H9 (cell line): ENCODE results near the gene UBN1. TPM values are rescaled to one million over a fixed set of nuclear protein-coding genes. Genes with fewer than 3 reads are reported as not detected.

ENCODE experiments used
- DNase-seq: peaks from one replicate; pipeline ENCODE4 v3.0.0-alpha.2; 2017
- H2AFZ ChIP-seq: one replicate; pipeline ENCODE4 v1.6.1; 2013; ENCODE audit warnings: mild to moderate bottlenecking, low read length, control low read depth, moderate library complexity
- H2AK5ac ChIP-seq: 2 replicates; pipeline ENCODE4 v1.6.1; 2013; ENCODE audit warnings: low read length, control low read depth, mixed read lengths; ENCODE audit not compliant: insufficient read length
- H2BK120ac ChIP-seq: one replicate; pipeline ENCODE4 v1.6.1; 2013; ENCODE audit warnings: low read depth, mild to moderate bottlenecking, low read length, control low read depth, inconsistent platforms; ENCODE audit not compliant: poor library complexity, severe bottlenecking
- H2BK12ac ChIP-seq: 2 replicates; pipeline ENCODE4 v1.6.1; 2013; ENCODE audit warnings: low read length, control low read depth, mixed read lengths, low read depth; ENCODE audit not compliant: insufficient read length
- H2BK15ac ChIP-seq: 2 replicates; pipeline ENCODE4 v1.6.1; 2013; ENCODE audit warnings: low read depth, low read length, control low read depth
- H2BK20ac ChIP-seq: one replicate; pipeline ENCODE4 v1.6.1; 2013; ENCODE audit warnings: low read depth, mild to moderate bottlenecking, low read length, control low read depth, inconsistent platforms; ENCODE audit not compliant: poor library complexity, severe bottlenecking
- H2BK5ac ChIP-seq: 2 replicates; pipeline ENCODE4 v1.6.1; 2013; ENCODE audit warnings: low read length, control low read depth, mixed read lengths; ENCODE audit not compliant: insufficient read length
- H3K14ac ChIP-seq: 2 replicates; pipeline ENCODE4 v1.6.1; 2013; ENCODE audit warnings: low read length, control low read depth; ENCODE audit not compliant: insufficient read depth
- H3K18ac ChIP-seq: 2 replicates; pipeline ENCODE4 v1.6.1; 2013; ENCODE audit warnings: low read depth, mild to moderate bottlenecking, mixed read lengths, low read length, control low read depth; ENCODE audit not compliant: insufficient read length
- H3K23ac ChIP-seq: 2 replicates; pipeline ENCODE4 v1.6.1; 2013; ENCODE audit warnings: low read length, control low read depth, mixed read lengths, low read depth; ENCODE audit not compliant: insufficient read length
- H3K23me2 ChIP-seq: 2 replicates; pipeline ENCODE4 v1.6.1; 2013; ENCODE audit warnings: low read depth, mild to moderate bottlenecking, mixed read lengths, low read length, control low read depth; ENCODE audit not compliant: insufficient read length, poor library complexity, severe bottlenecking
- H3K27ac ChIP-seq: 2 replicates; pipeline ENCODE4 v1.5.1; 2013; ENCODE audit warnings: low read length, control low read depth, mixed read lengths, low read depth; ENCODE audit not compliant: insufficient read length
- H3K27me3 ChIP-seq: 2 replicates; pipeline ENCODE4 v1.6.1; 2013; ENCODE audit warnings: low read length, control low read depth, inconsistent platforms; ENCODE audit not compliant: insufficient read depth
- H3K4ac ChIP-seq: 2 replicates; pipeline ENCODE4 v1.6.1; 2013; ENCODE audit warnings: low read depth, mild to moderate bottlenecking, control low read depth, inconsistent platforms, low read length, moderate library complexity
- H3K4me1 ChIP-seq: 2 replicates; pipeline ENCODE4 v1.6.1; 2013; ENCODE audit warnings: low read length, control low read depth, inconsistent platforms; ENCODE audit not compliant: insufficient read depth
- H3K4me2 ChIP-seq: 2 replicates; pipeline ENCODE4 v1.6.1; 2013; ENCODE audit warnings: low read length, control low read depth, mixed read lengths; ENCODE audit not compliant: insufficient read length, insufficient read depth
- H3K56ac ChIP-seq: 2 replicates; pipeline ENCODE4 v1.6.1; 2013; ENCODE audit warnings: low read depth, mild to moderate bottlenecking, mixed read lengths, low read length, control low read depth; ENCODE audit not compliant: insufficient read length
- H3K79me1 ChIP-seq: 2 replicates; pipeline ENCODE4 v1.6.1; 2013; ENCODE audit warnings: low read depth, mild to moderate bottlenecking, moderate library complexity, low read length, control low read depth, inconsistent platforms; ENCODE audit not compliant: insufficient read depth, poor library complexity, severe bottlenecking
- H3K79me2 ChIP-seq: 2 replicates; pipeline ENCODE4 v1.6.1; 2013; ENCODE audit warnings: low read length, control low read depth, inconsistent platforms; ENCODE audit not compliant: insufficient read depth
- H3K9ac ChIP-seq: 2 replicates; pipeline ENCODE4 v1.6.1; 2013; ENCODE audit warnings: low read length, control low read depth, mixed read lengths; ENCODE audit not compliant: insufficient read length; ENCODE audit errors: extremely low read depth
- H3K9me3 ChIP-seq: one replicate; pipeline ENCODE4 v1.6.1; 2013; ENCODE audit warnings: low read depth, low read length, inconsistent platforms; ENCODE audit not compliant: control insufficient read depth
- H3T11ph ChIP-seq: one replicate; pipeline ENCODE4 v1.6.1; 2013; ENCODE audit warnings: mild to moderate bottlenecking, low read length, control low read depth, inconsistent platforms
- H4K20me1 ChIP-seq: one replicate; pipeline ENCODE4 v1.6.1; 2013; ENCODE audit not compliant: control insufficient read depth, insufficient read length, insufficient read depth
- H4K5ac ChIP-seq: 2 replicates; pipeline ENCODE4 v1.6.1; 2013; ENCODE audit warnings: low read depth, mild to moderate bottlenecking, mixed read lengths, low read length, control low read depth; ENCODE audit not compliant: insufficient read length
- H4K8ac ChIP-seq: replicated peaks from 2 replicates; pipeline ENCODE4 v1.6.1; 2013; ENCODE audit warnings: low read length, control low read depth, mixed read lengths, low read depth; ENCODE audit not compliant: insufficient read length
- H4K91ac ChIP-seq: 2 replicates; pipeline ENCODE4 v1.6.1; 2013; ENCODE audit warnings: low read depth, mild to moderate bottlenecking, moderate library complexity, mixed read lengths, low read length, control low read depth; ENCODE audit not compliant: insufficient read length
- H3K27ac Mint-ChIP-seq, 3 experiments: 2 replicates in 2 of 3; 3 replicates in 1 of 3; pipeline ENCODE4 v1.8.0; 2020 to 2021; ENCODE audit warnings: mixed read lengths in 3 of 3, mild to moderate bottlenecking in 1 of 3, moderate library complexity in 1 of 3
- H3K27me3 Mint-ChIP-seq: 2 replicates; pipeline ENCODE4 v1.8.0; 2021; ENCODE audit warnings: low read depth, mild to moderate bottlenecking, moderate library complexity, mixed read lengths
- H3K36me3 Mint-ChIP-seq, 3 experiments: 2 replicates in 2 of 3; 3 replicates in 1 of 3; pipeline ENCODE4 v1.8.0; 2020 to 2021; ENCODE audit warnings: low read depth in 3 of 3, mixed read lengths in 3 of 3; ENCODE audit not compliant: insufficient read depth in 1 of 3
- H3K4me1 Mint-ChIP-seq, 2 experiments: 2 replicates each; pipeline ENCODE4 v1.8.0; 2020; ENCODE audit warnings: mixed read lengths in 2 of 2
- H3K4me3 Mint-ChIP-seq, 2 experiments: 2 replicates in 1 of 2; 3 replicates in 1 of 2; pipeline ENCODE4 v1.8.0; 2020 to 2021; ENCODE audit warnings: mild to moderate bottlenecking in 2 of 2, mixed read lengths in 2 of 2, moderate library complexity in 1 of 2
- H3K9me3 Mint-ChIP-seq, 2 experiments: 2 replicates in 1 of 2; 3 replicates in 1 of 2; pipeline ENCODE4 v1.8.0; 2020; ENCODE audit warnings: mild to moderate bottlenecking in 2 of 2, mixed read lengths in 2 of 2, moderate library complexity in 1 of 2
- WGBS: extraction: QIAGEN DNeasy Blood & Tissue Kit; methylation state at CpG from one replicate; pipeline ENCODE4 v1.1.7; 2013; ENCODE audit warnings: missing lambda C conversion rate, low lambda C conversion rate, mixed read lengths; ENCODE audit not compliant: insufficient read length; ENCODE audit errors: extremely low coverage; 5-methylcytosine and 5-hydroxymethylcytosine counted together
- total RNA-seq: library from RNA; stranded (reverse); gene quantifications from 2 replicates; pipeline ENCODE4 v1.2.1, GENCODE V29; 2021
- TF ChIP-seq, protein P1 (sequence below): fragments of 200-600 bp; sonication (generic); conservative IDR thresholded peaks from 3 replicates; pipeline ENCODE4 v1.8.0; 2021; ENCODE audit warnings: antibody characterized with exemption, mild to moderate bottlenecking

UBN1 gene
- total RNA-seq, 1 experiment from 2014 or later: 55.2 TPM

DNA sequence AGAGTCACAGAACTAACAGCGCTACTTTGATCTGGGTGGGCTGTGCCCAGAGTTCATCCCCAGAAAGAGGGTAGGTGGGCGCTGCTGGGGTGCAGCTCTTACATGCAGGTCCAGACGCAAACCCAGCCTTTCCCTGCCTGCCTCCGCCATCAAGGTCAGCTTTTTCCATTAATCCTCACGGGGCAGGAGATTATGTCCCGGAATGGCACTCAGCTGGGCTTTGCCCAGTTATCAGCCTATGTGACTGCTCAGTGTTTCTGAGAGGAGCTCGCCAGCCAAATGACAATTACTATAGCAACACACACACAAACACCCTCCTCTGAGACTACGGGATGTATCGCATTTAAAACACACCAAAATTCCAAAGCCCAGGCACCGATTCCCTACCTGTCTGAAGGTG is 20.3 kb upstream of the UBN1 start:
- Histone ChIP-seq H4K5ac (no peak overlapping the region), H4K20me1 (no peaks in the 10 kb centered on the region), H3K79me1 (no peaks in the 10 kb centered on the region), H3K14ac (no peak overlapping the region), H3K4ac (no peak overlapping the region), H2BK20ac (no peak overlapping the region), H3T11ph (no peak overlapping the region), H2BK5ac (no peak overlapping the region), H2BK15ac (no peak overlapping the region), H2AFZ (no peak overlapping the region), H4K8ac (no peak overlapping the region), H3K4me1 (no peaks in the 10 kb centered on the region), H3K79me2 (no peaks in the 10 kb centered on the region), H3K9ac (no peak overlapping the region), H3K56ac (no peak overlapping the region), H3K4me2 (no peak overlapping the region), H2BK120ac (no peak overlapping the region), H3K18ac (no peak overlapping the region), H3K27ac (no peak overlapping the region), H3K23me2 (no peaks in the 10 kb centered on the region), H3K27me3 (no peaks in the 10 kb centered on the region), H2BK12ac (no peak overlapping the region), H2AK5ac (no peak overlapping the region), H3K9me3 (no peaks in the 10 kb centered on the region), H3K23ac (no peak overlapping the region), H4K91ac (no peak overlapping the region)
- no peak for DNase-seq
- TF ChIP-seq, protein P1, sequence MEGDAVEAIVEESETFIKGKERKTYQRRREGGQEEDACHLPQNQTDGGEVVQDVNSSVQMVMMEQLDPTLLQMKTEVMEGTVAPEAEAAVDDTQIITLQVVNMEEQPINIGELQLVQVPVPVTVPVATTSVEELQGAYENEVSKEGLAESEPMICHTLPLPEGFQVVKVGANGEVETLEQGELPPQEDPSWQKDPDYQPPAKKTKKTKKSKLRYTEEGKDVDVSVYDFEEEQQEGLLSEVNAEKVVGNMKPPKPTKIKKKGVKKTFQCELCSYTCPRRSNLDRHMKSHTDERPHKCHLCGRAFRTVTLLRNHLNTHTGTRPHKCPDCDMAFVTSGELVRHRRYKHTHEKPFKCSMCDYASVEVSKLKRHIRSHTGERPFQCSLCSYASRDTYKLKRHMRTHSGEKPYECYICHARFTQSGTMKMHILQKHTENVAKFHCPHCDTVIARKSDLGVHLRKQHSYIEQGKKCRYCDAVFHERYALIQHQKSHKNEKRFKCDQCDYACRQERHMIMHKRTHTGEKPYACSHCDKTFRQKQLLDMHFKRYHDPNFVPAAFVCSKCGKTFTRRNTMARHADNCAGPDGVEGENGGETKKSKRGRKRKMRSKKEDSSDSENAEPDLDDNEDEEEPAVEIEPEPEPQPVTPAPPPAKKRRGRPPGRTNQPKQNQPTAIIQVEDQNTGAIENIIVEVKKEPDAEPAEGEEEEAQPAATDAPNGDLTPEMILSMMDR: no peak
- H3K36me3 Mint-ChIP-seq: peaks cover 22 to 85% (median 68%) of the 10 kb centered on the region in 3 experiments; a peak in 6 of 7 replicates
- H3K9me3 Mint-ChIP-seq: no peaks in the 10 kb centered on the region
- H3K4me3 Mint-ChIP-seq: no peak overlapping the region
- H3K27me3 Mint-ChIP-seq: no peaks in the 10 kb centered on the region
- H3K4me1 Mint-ChIP-seq: no peaks in the 10 kb centered on the region
- WGBS: no CpG with 5 or more reads among the region's 10 CpGs
- H3K27ac Mint-ChIP-seq: peak overlapping the region in 1 of 3 experiments; percentile 72; a peak in 2 of 7 replicates
